HepG2 (cell line): ENCODE data around the gene PAFAH1B1. TPM values are rescaled to one million over a fixed set of nuclear protein-coding genes. Genes with fewer than 3 reads are reported as not detected.

ENCODE experiments used
- AGO2 ChIP-seq: fragments of 200-400 bp; formaldehyde crosslinking; optimal IDR thresholded peaks from 2 replicates; pipeline ENCODE3; 2017; ENCODE audit warnings: mild to moderate bottlenecking, low read depth, low read length, moderate library complexity
- HES4 ChIP-seq: sonication (generic); formaldehyde crosslinking; IDR thresholded peaks from 2 replicates; pipeline ENCODE4 v1.9.0; 2021; ENCODE audit warnings: mild to moderate bottlenecking, missing genetic modification reagents, borderline replicate concordance
- NFE2 ChIP-seq: sonication (generic); formaldehyde crosslinking; IDR thresholded peaks from 2 replicates; pipeline ENCODE4 v1.4.0; 2020; ENCODE audit warnings: missing genetic modification reagents
- STAT6 ChIP-seq: sonication (generic); formaldehyde crosslinking; IDR thresholded peaks from 2 replicates; pipeline ENCODE4 v1.4.0; 2020; ENCODE audit warnings: missing genetic modification reagents, mild to moderate bottlenecking, borderline replicate concordance
- TBL1XR1 ChIP-seq: fragments of 150-350 bp; IDR thresholded peaks from 2 replicates; pipeline ENCODE4 v1.6.1; 2014; ENCODE audit warnings: borderline replicate concordance, low read length; ENCODE audit not compliant: partially characterized antibody
- ZFP90 ChIP-seq: sonication (generic); formaldehyde crosslinking; IDR thresholded peaks from 2 replicates; pipeline ENCODE4 v1.8.0; 2022; ENCODE audit warnings: missing genetic modification reagents, mild to moderate bottlenecking, inconsistent platforms, borderline replicate concordance
- ZNF367 ChIP-seq: sonication (generic); formaldehyde crosslinking; IDR thresholded peaks from 2 replicates; pipeline ENCODE4 v1.4.0; 2020; ENCODE audit warnings: missing genetic modification reagents, borderline replicate concordance
- ZNF589 ChIP-seq: sonication (generic); formaldehyde crosslinking; conservative IDR thresholded peaks from 2 replicates; pipeline ENCODE4 v1.8.0; 2022; ENCODE audit warnings: mild to moderate bottlenecking, moderate library complexity, missing genetic modification reagents
- ZNF691 ChIP-seq: sonication (generic); formaldehyde crosslinking; IDR thresholded peaks from 2 replicates; pipeline ENCODE4 v1.4.0; 2020; ENCODE audit warnings: missing genetic modification reagents, low read depth, mild to moderate bottlenecking, borderline replicate concordance
- ZNF740 ChIP-seq: sonication (generic); formaldehyde crosslinking; IDR thresholded peaks from 2 replicates; pipeline ENCODE4 v1.4.0; 2020; ENCODE audit warnings: missing genetic modification reagents
- polyA plus RNA-seq, 8 experiments: library from polyadenylated mRNA; depleted of rRNA in 3 of 8; stranded (reverse) in 7 of 8; unstranded in 1 of 8; fragments of >200 nt; fragmentation: Illumina TruSeq in 4 of 8; extraction: Trizol in 4 of 8; gene quantifications; 2 replicates each; pipeline versions ENCODE4 v1.2.1 to v1.2.3, GENCODE V29; 2011 to 2016; ENCODE audit warnings: low read depth in 4 of 8, missing spikeins in 1 of 8, mixed read lengths in 1 of 8; ENCODE audit not compliant: insufficient read depth in 1 of 8
- total RNA-seq, 5 experiments: library from RNA; depleted of rRNA; stranded (reverse); fragments of >200 nt; fragmentation: Illumina TruSeq; extraction: Trizol; gene quantifications; 2 replicates each; pipeline ENCODE4 v1.2.3, GENCODE V29; 2016; ENCODE audit warnings: low read depth in 1 of 5

The PAFAH1B1 gene
- total and polyA plus RNA-seq, 2 of the 13 experiments (the other 11 are each of a cell fraction or from before 2014, with no cell fraction given), result 46.0 to 64.9 TPM

GRCh38 chr17:2685696-2686095 is 92.2 kb downstream of the PAFAH1B1 start (continued):
- TF ChIP-seq HES4 (no peak), ZNF367 (CRISPR knock-in tag) (no peak), TBL1XR1 (no peak), ZNF691 (CRISPR knock-in tag) (no peak), ZNF740 (CRISPR knock-in tag) (no peak), ZNF589 (no peak), STAT6 (CRISPR knock-in tag) (no peak), ZFP90 (CRISPR knock-in tag) (no peak), AGO2 (peak; percentile 82), NFE2 (no peak)
- TF ChIP-seq, all 625 proteins: peak for 3
